ENCODE data around the gene TXLNA. TPM values are rescaled to one million over a fixed set of nuclear protein-coding genes. Genes with fewer than 3 reads are reported as not detected.
A peak's percentile ranks its signal among the peaks of the same experiment; 100 is the strongest.

TXLNA gene
- total and polyA plus RNA-seq, 2 experiments from 2014 or later: 15.2 to 52.1 TPM

DNA sequence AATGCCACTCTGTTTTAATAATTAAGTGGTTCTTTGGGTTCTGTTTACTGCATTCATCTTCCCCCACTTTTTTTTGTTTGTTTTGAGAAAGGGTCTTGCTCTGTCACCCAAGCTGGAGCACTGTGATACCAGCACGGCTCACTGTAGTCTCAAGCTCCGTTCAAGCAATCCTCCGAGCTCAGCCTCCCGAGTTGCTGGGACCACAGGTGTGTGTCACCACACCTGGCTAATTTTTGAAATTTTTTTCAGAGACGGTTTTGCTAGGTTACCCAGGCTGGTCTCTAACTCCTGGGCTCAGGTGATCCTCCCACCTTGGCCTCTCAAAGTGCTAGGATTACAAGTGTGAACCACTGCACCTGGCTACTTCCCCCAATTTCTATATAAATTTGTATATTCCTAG, 42.4 kb upstream of the TXLNA start (continued):
- TF ChIP-seq, protein P1, sequence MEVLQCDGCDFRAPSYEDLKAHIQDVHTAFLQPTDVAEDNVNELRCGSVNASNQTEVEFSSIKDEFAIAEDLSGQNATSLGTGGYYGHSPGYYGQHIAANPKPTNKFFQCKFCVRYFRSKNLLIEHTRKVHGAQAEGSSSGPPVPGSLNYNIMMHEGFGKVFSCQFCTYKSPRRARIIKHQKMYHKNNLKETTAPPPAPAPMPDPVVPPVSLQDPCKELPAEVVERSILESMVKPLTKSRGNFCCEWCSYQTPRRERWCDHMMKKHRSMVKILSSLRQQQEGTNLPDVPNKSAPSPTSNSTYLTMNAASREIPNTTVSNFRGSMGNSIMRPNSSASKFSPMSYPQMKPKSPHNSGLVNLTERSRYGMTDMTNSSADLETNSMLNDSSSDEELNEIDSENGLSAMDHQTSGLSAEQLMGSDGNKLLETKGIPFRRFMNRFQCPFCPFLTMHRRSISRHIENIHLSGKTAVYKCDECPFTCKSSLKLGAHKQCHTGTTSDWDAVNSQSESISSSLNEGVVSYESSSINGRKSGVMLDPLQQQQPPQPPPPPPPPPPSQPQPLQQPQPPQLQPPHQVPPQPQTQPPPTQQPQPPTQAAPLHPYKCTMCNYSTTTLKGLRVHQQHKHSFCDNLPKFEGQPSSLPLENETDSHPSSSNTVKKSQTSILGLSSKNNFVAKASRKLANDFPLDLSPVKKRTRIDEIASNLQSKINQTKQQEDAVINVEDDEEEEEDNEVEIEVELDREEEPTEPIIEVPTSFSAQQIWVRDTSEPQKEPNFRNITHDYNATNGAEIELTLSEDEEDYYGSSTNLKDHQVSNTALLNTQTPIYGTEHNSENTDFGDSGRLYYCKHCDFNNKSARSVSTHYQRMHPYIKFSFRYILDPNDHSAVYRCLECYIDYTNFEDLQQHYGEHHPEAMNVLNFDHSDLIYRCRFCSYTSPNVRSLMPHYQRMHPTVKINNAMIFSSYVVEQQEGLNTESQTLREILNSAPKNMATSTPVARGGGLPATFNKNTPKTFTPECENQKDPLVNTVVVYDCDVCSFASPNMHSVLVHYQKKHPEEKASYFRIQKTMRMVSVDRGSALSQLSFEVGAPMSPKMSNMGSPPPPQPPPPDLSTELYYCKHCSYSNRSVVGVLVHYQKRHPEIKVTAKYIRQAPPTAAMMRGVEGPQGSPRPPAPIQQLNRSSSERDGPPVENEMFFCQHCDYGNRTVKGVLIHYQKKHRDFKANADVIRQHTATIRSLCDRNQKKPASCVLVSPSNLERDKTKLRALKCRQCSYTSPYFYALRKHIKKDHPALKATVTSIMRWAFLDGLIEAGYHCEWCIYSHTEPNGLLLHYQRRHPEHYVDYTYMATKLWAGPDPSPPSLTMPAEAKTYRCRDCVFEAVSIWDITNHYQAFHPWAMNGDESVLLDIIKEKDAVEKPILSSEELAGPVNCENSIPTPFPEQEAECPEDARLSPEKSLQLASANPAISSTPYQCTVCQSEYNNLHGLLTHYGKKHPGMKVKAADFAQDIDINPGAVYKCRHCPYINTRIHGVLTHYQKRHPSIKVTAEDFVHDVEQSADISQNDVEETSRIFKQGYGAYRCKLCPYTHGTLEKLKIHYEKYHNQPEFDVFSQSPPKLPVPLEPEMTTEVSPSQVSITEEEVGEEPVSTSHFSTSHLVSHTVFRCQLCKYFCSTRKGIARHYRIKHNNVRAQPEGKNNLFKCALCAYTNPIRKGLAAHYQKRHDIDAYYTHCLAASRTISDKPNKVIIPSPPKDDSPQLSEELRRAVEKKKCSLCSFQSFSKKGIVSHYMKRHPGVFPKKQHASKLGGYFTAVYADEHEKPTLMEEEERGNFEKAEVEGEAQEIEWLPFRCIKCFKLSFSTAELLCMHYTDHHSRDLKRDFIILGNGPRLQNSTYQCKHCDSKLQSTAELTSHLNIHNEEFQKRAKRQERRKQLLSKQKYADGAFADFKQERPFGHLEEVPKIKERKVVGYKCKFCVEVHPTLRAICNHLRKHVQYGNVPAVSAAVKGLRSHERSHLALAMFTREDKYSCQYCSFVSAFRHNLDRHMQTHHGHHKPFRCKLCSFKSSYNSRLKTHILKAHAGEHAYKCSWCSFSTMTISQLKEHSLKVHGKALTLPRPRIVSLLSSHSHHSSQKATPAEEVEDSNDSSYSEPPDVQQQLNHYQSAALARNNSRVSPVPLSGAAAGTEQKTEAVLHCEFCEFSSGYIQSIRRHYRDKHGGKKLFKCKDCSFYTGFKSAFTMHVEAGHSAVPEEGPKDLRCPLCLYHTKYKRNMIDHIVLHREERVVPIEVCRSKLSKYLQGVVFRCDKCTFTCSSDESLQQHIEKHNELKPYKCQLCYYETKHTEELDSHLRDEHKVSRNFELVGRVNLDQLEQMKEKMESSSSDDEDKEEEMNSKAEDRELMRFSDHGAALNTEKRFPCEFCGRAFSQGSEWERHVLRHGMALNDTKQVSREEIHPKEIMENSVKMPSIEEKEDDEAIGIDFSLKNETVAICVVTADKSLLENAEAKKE (CRISPR knock-in tag; IDR thresholded peaks at IDR 0.05): no peak
- TF ChIP-seq POLR2AphosphoS5 (IDR thresholded peaks at IDR 0.05; ENCODE audit: low read depth) (no peak), EZH2phosphoT487 (IDR thresholded peaks at IDR 0.05; ENCODE audit: unreplicated experiment) (no peak), NANOG (IDR thresholded peaks at IDR 0.05; ENCODE audit: borderline replicate concordance) (no peak), CREB1 (CRISPR knock-in tag; IDR thresholded peaks at IDR 0.05; ENCODE audit: low read depth) (no peak)

DNA sequence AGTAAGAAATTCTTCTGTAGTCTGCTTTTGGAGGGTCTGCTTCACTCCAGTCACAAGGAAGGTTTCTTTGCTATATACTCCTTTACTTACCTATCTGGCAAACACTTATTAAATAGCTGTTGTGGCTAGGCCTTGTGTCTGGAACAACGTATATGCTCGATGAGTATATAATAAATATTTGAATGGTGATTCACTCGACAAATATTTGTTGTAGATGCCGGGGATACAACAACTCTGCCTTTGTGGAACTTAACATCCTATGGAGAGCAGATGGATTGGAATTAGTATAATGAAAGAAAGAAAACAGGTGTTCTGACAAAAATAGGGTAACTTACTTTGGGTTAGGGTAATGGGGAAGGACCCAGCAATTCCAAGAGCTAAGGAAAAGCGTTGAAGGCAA, 40.5 kb upstream of the TXLNA start:
- Histone ChIP-seq H3K4me3 (no peak overlapping the region), H4K20me1 (replicated peaks; ENCODE audit: insufficient read depth) (peaks cover 57% of the 10 kb centered on the region), H3K4me1 (ENCODE audit: insufficient read depth) (no peaks in the 10 kb centered on the region), H2AFZ (no peak overlapping the region), H3K27me3 (ENCODE audit: insufficient read depth) (no peaks in the 10 kb centered on the region), H3K36me3 (ENCODE audit: insufficient read depth) (no peaks in the 10 kb centered on the region), H3K4me2 (no peak overlapping the region), H3K27ac (ENCODE audit: low read depth) (0 out of 2 replicates have a peak overlapping the region, but pooled peaks have one; percentile 12), H3F3A (replicated peaks; ENCODE audit: low read depth) (0 out of 2 replicates have a peak, but pooled peaks cover 6% of the 10 kb centered on the region), H3K79me2 (replicated peaks; ENCODE audit: insufficient read depth) (peaks cover 93% of the 10 kb centered on the region), H3K9me2 (ENCODE audit: insufficient read depth) (no peaks in the 10 kb centered on the region)
- Mint-ChIP-seq H3K9me3 (no peaks in the 10 kb centered on the region), H3K4me3 (no peak overlapping the region), H3K27me3 (ENCODE audit: insufficient read depth, low read depth, poor library complexity) (peaks cover 4% of the 10 kb centered on the region), H3K4me1 (peaks cover 7% of the 10 kb centered on the region; the same call in 1 of the 3 replicates), H3K36me3 (ENCODE audit: low read depth) (no peaks in the 10 kb centered on the region; the same call in 2 of the 3 replicates), H3K27ac (no peak overlapping the region)
- ATAC-seq (no peak), DNase-seq (ENCODE audit: low spot score) (no peak)
- TF ChIP-seq CREB1 (CRISPR knock-in tag; IDR thresholded peaks at IDR 0.05; ENCODE audit: low read depth) (no peak), EZH2phosphoT487 (IDR thresholded peaks at IDR 0.05; ENCODE audit: unreplicated experiment) (no peak), POLR2AphosphoS5 (IDR thresholded peaks at IDR 0.05; ENCODE audit: low read depth) (no peak), STAT1 (IDR thresholded peaks at IDR 0.05; ENCODE audit: unreplicated experiment) (no peak)
- TF ChIP-seq, protein P2, sequence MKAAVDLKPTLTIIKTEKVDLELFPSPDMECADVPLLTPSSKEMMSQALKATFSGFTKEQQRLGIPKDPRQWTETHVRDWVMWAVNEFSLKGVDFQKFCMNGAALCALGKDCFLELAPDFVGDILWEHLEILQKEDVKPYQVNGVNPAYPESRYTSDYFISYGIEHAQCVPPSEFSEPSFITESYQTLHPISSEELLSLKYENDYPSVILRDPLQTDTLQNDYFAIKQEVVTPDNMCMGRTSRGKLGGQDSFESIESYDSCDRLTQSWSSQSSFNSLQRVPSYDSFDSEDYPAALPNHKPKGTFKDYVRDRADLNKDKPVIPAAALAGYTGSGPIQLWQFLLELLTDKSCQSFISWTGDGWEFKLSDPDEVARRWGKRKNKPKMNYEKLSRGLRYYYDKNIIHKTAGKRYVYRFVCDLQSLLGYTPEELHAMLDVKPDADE (IDR thresholded peaks at IDR 0.05): no peak
- TF ChIP-seq, protein P3, sequence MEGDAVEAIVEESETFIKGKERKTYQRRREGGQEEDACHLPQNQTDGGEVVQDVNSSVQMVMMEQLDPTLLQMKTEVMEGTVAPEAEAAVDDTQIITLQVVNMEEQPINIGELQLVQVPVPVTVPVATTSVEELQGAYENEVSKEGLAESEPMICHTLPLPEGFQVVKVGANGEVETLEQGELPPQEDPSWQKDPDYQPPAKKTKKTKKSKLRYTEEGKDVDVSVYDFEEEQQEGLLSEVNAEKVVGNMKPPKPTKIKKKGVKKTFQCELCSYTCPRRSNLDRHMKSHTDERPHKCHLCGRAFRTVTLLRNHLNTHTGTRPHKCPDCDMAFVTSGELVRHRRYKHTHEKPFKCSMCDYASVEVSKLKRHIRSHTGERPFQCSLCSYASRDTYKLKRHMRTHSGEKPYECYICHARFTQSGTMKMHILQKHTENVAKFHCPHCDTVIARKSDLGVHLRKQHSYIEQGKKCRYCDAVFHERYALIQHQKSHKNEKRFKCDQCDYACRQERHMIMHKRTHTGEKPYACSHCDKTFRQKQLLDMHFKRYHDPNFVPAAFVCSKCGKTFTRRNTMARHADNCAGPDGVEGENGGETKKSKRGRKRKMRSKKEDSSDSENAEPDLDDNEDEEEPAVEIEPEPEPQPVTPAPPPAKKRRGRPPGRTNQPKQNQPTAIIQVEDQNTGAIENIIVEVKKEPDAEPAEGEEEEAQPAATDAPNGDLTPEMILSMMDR (conservative IDR thresholded peaks at IDR 0.05; ENCODE audit: low read depth in 2 of 2): no peak

Data from GM23338 (cell line).